Measurements from ENCODE around the gene CCDC116. TPM values are rescaled to one million over a fixed set of nuclear protein-coding genes. Genes with fewer than 3 reads are reported as not detected.

Gene CCDC116
- total and polyA plus RNA-seq, 10 of the 15 experiments (the other 5 are each of a cell fraction or from before 2014, with no cell fraction given): 0.04 to 0.18 (median 0.04) TPM; not detected in 6

- no peak for DNase-seq (ENCODE audit: low read depth, low spot score)
- Histone ChIP-seq H3K4me3 (peak overlapping the region; percentile 70), H3K9ac (ENCODE audit: control insufficient read depth, insufficient read depth, low read length) (peak overlapping the region; percentile 89), H3K36me3 (ENCODE audit: control insufficient read depth in 2 of 2, insufficient read depth in 2 of 2, low read length in 1 of 2) (peaks cover 0 to 6% of the 10 kb centered on the region in 2 experiments; a peak in 3 of 4 replicates), H3K4me1 (ENCODE audit: control insufficient read depth, insufficient read depth, low read length) (peaks cover 14% of the 10 kb centered on the region), H3K9me3 (replicated peaks; ENCODE audit: control insufficient read depth, insufficient read depth, low read length) (no peaks in the 10 kb centered on the region), H3K27me3 (replicated peaks in 1 of 2; ENCODE audit: control insufficient read depth in 2 of 2, insufficient read depth in 2 of 2, low read length in 1 of 2) (no peaks in the 10 kb centered on the region), H3K27ac (ENCODE audit: control insufficient read depth, insufficient read depth) (peak overlapping the region; percentile 69), H4K20me1 (ENCODE audit: control insufficient read depth, insufficient read depth) (peaks cover 4% of the 10 kb centered on the region; the same call in 1 of the 2 replicates), H3K4me2 (ENCODE audit: control insufficient read depth, insufficient read depth) (peak overlapping the region; percentile 94), H2AFZ (ENCODE audit: control insufficient read depth, low read depth, low read length) (peak overlapping the region; percentile 95), H3K79me2 (ENCODE audit: control insufficient read depth, insufficient read depth, low read length) (peaks cover 24% of the 10 kb centered on the region)
- intact Hi-C loops (cut with micrococcal nuclease; ENCODE audit: unreplicated experiment) (loop anchor here (10.0 kb wide), 1 partner anchor 57 kb away; no protein-coding TSS in a partner anchor), in situ Hi-C loops (cut with MboI) (no loop called here)
- 9% methylated on average over 9 of the region's 9 CpGs for WGBS (ENCODE audit: insufficient coverage, insufficient replicate concordance, low lambda C conversion rate, missing lambda C conversion rate)
- TSS peak; percentile 95 for BruUV-seq (replicated peaks)
- ChIA-PET SMC1A (ENCODE audit: uncharacterized antibody, unreplicated experiment) (interaction anchor here (0.7 to 3.9 kb wide), 4 partner anchors 10 to 25 kb away, joined by 3 to 39 read pairs (median 6); partner anchors contain the start of genes PPIL2 and YDJC), CTCF (interaction anchor here (0.7 to 5.6 kb wide), 8 partner anchors 10 to 75 kb away, joined by 3 to 106 read pairs (median 3); partner anchors contain the start of genes CCDC116 and YDJC), POLR2A (interaction anchor here (0.7 to 3.6 kb wide), 8 partner anchors 11 to 72 kb away, joined by 3 to 42 read pairs (median 4); partner anchors contain the start of gene YDJC), RAD21 (ENCODE audit: unreplicated experiment) (interaction anchor here (0.8 to 3.4 kb wide), 6 partner anchors 12 to 72 kb away, joined by 4 to 50 read pairs (median 8); partner anchors contain the start of gene YDJC)
- FAIRE-seq: no peak
- ATAC-seq: peak; percentile 26
- TF ChIP-seq EZH2 (IDR thresholded peaks at IDR 0.05; ENCODE audit: borderline replicate concordance, control insufficient read depth, low read depth, low read length) (no peak), NFYB (IDR thresholded peaks at IDR 0.05; ENCODE audit: insufficient read depth, low read depth, low read length) (no peak), PKNOX1 (IDR thresholded peaks at IDR 0.05) (no peak), TARDBP (IDR thresholded peaks at IDR 0.05; ENCODE audit: borderline replicate concordance) (no peak), YY1 (IDR thresholded peaks at IDR 0.05; ENCODE audit: low read depth, low read length) (0 out of 2 replicates have a peak, but pooled peaks have one; percentile 14), IKZF1 (conservative IDR thresholded peaks at IDR 0.05) (no peak), PRDM15 (CRISPR knock-in tag; IDR thresholded peaks at IDR 0.05) (no peak), CHD1 (IDR thresholded peaks at IDR 0.05; ENCODE audit: low read depth, low read length) (no peak), RUNX3 (IDR thresholded peaks at IDR 0.05; ENCODE audit: low read length) (peak; percentile 61; the same call in 1 of the 2 replicates), HDAC6 (IDR thresholded peaks at IDR 0.05; ENCODE audit: unreplicated experiment) (peak; percentile 39), MLLT1 (IDR thresholded peaks at IDR 0.05) (no peak), SMAD1 (IDR thresholded peaks at IDR 0.05; ENCODE audit: low read depth, partially characterized antibody) (no peak), BHLHE40 (IDR thresholded peaks at IDR 0.05; ENCODE audit: borderline replicate concordance in 1 of 2, low read depth in 2 of 2, low read length in 1 of 2) (no peak), EED (IDR thresholded peaks at IDR 0.05; ENCODE audit: low read depth) (no peak), CTCF (IDR thresholded peaks at IDR 0.05 in 2 of 3, conservative IDR thresholded peaks at IDR 0.05 in 1 of 3; ENCODE audit: control insufficient read depth in 2 of 3, extremely low read depth in 1 of 3, insufficient read depth in 1 of 3, low read depth in 3 of 3, low read length in 3 of 3) (peak in 1 of 3 experiments; percentile 31; a peak in 2 of 6 replicates)
Measured at GRCh38 chr22:21641417-21641788, 8.8 kb downstream of the CCDC116 start.
